NCI-H526 (cell line): ENCODE results near the gene N4BP2.
A peak's percentile ranks its signal among the peaks of the same experiment; 100 is the strongest.
"Not testable (repeated sequence)": the region's sequence is repeated elsewhere in the genome, so short reads cannot be mapped to it uniquely, and the experiment has no call there.

Source experiments
- DNase-seq, 2 experiments: peaks; one replicate each; lab custom pipeline; 2025; lab: John Stamatoyannopoulos, UW

The N4BP2 gene

DNA sequence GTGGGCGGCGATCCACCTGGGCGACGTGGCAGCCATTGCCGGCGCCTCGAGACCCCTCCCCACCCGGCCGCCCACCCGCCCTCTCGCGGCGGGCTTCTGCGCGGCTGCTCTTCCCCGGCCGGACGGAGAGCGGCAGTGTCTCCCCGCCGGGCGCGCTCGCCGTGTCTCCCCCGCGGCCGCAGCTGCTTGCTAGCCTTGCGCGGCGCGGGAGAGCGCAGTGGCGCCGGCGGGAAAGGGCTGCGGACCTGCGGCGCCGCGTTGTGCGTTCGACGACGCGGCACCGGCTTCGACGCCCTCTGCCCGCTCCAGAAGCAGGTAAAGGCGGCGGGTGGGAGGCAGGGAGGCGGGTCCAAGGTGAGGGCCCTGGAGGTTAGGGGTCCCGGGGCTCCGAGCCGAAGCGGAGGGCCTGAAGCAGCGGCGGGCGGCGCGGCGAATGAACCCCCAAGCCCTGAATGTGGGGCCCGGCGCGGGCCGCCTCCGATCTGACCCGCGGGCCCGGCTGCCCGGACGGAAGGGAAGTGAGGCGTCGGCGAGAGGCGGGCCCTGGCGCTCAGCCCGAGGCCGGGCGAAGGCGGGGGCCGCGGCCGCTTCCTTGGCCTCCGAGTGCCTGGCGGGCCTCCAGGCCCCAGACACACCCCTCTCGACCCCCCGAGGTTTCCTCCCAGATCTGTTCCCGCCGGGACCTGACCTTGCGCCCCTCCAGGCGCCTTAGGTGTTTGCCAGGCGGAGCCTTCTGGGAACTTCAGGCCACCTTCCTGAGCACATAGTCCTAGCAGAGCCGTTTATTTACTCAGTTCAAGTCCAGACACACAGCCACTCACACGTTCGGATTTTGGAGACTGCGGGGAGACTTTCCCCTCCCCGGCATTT lies at the start of gene N4BP2:
Gene N4BP2, plus strand, starts transcription at position 135 of the 870 bp plus-strand sequence. CDS start 40,491 bp downstream, outside the sequence.
- peak; percentile 22 to 92 for DNase-seq

DNA sequence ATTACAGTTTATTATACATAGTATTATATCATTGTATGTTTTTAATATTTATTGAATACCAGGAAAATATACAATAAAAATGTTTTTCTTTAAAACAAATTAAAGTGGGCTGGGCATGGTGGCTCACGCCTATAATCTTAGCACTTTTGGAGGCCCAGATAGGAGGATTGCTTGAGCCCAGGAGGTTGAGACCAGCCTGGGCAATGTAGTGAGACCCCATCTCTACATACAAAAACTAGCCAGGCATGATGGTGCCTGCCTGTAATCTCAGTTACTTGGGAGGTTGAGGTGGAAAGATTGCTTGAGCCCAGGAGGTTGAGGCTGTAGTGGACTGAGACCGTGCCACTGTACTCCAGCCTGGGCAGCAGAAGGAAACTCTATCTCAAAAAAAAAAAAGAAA lies 40.6 kb upstream of the N4BP2 start:
- DNase-seq = no peak

DNA sequence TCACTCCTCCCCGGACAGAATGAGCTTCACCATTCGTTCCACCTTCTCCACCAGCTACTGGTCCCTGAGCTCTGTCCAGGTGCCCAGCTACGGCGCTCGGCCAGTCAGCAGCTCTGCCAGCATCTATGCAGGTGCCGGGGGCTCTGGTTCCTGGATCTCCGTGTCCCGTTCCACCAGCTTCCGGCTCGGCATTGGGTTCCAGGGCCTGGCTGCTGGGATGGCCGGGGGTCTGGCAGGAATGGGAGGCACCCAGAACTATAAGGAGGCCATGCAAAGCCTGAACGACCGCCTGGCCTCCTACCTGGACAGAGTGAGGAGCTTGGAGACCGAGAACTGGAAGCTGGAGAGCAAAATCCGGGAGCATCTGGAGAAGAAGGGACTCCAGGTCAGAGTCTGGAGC lies 36.4 kb upstream of the N4BP2 start:
- DNase-seq = no peak

DNA sequence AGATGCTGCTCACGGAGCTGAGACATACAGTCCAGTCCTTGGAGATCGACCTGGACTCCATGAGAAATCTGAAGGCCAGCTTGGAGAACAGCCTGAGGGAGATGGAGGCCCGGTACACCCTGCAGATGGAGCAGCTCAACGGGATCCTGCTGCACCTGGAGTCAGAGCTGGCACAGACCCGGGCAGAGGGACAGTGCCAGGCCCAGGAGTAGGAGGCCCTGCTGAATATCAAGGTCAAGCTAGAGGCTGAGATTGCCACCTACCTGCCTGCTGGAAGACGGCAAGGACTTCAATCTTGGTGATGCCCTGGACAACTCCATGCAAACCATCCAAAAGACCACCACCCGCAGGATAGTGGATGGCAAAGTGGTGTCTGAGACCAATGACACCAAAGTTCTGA lies 35.5 kb upstream of the N4BP2 start:
- not testable (repeated sequence) for DNase-seq

DNA sequence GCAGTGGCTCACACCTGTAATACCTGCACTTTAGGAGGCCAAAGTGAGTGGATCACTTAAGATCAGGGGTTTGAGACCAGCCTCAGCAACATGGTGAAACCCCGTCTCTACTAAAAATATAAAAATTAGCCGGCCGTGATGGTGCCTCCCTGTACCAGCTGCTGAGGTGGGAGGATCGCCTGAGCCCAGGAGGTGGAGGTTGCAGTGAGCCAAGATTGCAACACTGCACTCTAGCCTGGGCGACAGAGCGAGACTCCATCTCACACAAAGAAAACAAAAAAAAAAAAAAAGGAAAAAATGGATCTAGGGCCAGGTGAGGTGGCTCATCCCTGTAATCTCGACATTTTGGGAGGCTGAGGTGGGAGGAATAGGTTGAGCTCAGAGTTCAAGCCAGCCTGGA lies 32.6 kb upstream of the N4BP2 start:
- not testable (repeated sequence) for DNase-seq

DNA sequence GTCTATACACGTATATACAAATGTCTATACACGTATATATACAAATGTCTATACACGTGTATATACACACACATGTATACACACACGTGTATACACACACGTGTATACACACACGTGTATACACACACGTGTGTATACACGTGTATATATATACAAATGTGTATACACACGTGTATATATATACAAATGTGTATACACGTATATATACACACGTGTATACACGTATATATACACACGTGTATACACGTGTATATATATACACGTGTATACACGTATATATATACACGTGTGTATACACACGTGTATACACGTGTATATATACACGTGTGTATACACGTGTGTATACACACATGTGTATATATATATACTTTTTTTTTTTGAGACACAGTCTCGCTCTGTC lies 23.9 kb upstream of the N4BP2 start:
- DNase-seq = no peak

DNA sequence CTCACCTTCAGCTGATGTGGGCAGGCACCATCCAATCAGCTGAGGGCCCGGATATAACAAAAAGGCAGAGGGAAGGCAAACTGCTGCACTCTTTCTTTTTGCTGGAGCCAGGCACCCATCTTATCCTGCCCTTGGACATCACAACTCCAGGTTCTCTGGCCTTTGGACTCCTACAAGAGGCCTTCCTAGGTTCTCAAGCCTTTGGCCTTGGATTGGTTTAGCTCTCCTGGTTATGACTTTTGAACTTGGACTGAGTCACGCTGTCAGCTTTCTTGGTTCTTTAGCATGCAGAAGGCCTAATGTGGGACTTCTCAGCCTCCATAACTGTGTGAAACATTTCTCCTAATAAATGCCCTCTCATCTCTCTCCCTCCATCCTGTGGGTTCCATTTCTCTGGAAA lies 23.0 kb upstream of the N4BP2 start:
- DNase-seq = no peak

DNA sequence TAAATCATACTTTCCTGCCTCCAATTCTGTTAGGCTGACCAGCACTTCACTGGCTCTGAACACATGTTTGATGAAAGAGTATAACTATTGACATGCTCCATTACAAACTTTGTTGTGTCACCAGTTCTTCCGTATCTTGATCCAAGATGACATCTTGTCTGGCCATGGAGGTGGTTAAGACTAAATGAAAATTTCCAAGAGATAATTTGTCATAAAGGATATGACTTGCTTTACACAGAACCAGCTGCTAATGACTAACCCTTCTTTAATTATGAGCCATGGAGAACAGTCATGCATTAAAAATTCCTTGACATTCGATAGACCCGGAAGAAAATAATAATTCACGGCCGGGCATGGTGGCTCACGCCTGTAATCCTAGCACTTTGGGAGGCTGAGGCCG lies 17.7 kb upstream of the N4BP2 start:
- no peak for DNase-seq

DNA sequence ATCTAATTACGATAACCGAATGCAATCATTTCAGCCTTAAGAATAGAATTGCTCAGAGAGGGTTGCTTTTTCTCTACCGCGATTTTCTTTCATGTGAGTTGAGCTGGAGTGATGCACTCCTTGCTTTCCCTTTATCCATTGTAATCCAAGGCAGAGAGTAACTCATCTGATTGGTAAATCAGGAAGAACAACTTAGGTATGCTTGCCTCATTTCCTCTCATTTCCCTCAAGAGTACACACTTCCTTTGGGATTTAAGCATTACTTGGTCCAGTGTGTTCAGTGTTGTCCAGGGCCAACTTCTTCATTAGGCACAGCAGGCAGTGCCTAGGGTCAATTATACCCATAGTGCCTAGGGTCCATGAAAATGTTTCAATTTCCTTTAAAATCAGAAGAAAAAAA lies 15.7 kb upstream of the N4BP2 start:
- no peak for DNase-seq

DNA sequence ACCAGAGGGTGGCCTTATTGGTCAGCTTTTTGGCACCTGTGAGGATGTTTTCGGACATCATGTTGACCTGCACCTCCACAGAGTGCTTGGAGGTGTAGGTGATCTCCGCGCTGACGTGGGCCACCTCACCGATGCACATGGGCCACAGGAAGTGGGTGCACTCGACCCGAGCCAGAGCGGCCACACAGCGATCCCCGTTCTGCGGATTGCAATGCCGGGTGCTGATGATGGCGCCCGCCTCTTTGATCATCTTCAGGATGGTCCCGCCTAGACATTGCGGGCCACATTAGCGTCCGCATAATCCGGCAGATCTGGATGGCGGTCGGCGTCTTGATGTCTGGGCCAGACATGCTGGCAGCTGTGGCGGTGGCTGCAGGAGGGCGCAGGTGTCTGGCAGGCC lies 12.9 kb upstream of the N4BP2 start:
- no peak for DNase-seq

DNA sequence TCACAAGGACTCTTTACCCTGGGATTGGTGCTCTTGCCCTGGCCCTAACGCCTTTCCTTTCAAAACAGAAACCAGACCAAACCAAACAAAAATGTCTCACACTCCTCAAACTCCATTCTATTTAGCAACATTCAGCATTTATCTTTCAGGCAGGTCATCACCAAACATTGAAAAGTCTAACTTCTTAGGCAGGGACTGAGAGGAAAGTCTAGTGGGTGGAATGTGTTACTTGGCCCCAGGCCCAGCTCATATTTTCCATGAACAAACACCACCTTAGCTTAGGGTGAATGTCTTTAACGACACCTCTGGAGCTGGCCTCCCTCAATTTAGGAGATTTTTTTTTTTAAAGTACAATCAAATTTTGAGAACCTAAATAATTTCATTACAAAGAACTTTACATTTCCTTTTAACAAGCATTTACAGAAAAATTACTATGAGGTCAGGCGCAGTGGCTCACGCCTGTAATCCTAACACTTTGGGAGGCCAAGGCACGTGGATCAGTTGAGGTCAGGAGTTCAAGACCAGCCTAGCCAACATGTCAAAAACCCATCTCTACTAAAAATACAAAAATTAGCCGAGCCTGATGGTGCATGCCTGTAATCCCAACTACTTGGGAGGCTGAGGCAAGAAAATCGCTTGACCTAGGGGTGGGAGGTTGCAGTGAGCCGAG lies 10.2 kb upstream of the N4BP2 start:
- DNase-seq = no peak

DNA sequence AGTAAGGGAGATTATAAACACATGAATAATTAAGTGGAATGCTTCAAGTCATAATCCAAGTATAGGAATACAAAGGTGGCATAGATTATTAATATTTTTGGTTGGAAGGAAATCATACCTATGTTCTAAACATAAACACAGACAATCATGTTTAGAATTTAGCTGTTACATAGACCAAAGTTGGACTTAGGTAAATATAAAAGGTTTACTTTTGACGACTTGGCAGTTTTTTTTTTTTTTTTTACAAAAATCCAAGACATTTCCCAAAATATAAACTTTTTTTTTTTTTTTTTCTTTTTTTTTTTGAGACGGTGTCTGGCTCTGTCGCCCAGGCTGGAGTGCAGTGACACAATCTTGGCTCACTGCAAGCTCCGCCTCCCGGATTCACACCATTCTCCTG lies 3.5 kb upstream of the N4BP2 start:
- DNase-seq = no peak

DNA sequence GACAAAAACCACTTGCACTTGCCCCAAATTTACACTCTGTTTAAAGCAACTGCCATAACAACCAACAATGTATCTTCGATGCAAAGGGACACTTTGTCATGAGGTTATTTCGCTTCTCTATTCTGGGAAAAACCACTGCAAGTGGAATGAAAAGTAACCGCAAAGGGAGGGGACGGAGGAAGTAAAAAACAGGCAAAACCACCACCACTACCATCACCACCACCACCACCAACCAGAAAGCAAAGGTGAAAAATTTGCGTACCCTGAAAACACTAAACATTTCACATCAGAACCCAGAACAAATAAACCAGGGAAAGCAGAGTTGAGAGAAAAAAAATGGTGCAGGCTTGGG lies 1.2 kb upstream of the N4BP2 start:
- DNase-seq = no peak

DNA sequence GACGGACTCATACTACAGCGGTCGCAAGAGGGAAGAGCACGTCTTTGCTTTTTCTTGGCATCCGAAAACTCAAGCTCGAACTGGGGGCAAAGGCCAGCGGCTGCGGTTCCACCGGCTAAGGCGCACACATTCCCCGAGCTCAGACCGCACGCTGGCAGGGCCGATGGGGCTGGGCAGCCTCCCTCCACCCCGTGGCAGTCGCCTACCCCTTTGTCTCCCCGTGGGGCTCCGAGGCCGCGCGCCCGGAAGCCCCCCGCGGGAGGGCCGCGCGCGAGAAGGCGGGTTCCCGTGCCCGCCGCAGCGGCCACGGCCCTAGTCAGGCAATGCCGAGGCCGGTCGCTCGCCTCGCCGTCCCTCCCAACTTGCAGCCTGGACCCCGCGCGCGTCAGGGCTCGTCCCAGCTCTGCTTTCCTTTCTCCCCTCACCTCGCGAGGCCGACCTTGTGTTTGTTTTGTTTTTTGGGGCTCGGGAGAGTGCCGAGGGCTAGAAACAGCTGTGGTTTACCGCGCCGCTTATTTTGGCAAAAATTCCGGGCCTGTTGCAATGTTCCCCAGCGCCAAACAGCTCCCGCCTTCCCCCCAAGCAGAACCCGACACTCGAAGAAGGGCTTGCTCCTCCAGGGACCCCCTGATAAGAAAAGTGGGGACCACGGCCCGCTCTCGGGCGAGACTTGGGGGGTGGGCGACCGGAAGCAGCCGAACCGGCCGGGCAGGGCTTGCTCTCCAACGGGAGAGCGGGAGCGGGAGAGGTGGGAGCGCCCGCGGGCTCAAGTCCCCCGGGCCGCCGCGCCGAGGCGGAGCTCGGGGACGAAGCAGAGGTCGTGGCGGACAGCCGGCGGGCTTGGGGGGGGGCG lies 561 bp upstream of the N4BP2 start:
- DNase-seq = peak; percentile 40 to 71

DNA sequence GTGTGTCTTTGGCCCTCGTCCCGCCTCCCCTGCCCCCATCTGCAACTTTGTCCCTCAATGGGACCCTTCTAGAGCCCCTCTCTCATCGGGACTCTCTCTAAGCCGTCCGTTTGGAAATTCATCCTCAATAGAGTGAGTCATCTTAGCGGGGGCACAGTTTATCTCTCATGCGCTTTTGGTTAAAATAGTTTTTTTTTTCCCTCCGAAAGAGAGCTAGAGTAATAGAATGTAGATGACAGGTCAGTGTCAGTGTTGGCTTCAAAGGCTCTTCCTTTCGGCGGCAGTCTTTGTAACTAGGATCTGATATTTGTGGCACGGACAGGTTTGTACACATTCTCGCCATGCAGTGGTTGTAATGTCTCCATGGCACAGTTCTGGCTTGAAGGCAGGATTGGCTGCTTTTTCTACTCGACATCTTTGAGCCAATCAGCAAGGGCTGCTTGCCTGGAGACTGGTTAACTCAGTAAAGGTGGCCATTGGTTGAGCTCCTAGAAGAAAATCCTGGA lies 989 bp downstream of the N4BP2 start:
- peak; percentile 70 to 82 for DNase-seq

DNA sequence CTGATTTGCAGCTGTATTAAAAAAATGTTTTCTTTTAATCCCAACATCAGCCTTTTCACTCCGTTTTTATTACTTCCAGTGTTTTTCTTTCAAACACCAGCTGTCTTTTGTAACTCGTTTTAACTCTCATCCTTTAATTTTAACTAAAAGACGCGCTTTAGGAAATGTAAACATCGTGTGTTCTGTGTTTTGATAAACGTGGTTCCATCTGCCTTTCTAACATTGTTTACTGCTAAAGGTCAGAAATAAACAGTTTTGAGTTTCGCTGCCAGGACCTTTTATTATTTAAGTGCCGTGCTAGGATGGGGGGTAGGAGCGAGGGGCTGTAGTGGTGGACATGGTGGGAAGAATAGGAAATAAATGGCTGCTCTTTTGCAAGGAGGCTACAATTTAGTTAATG lies 1.5 kb downstream of the N4BP2 start:
- DNase-seq = no peak

DNA sequence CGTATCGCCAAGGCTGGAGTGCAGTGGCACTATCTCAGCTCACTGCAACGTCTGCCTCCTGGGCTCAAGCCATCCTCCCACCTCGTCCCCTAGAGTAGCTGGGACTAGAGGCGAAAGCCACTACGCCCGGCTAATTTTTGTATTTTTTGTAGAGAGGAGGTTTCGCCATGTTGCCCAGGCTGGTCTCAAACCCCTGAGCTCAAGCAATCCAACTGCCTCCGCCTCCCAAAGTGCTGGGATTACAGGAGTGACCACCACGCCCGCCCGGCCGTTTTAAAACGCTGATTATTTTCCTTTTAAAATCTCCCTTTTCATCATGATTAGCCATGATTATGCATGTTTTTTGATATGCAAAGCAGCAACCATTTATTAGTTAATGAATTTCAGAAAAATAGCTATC lies 2.2 kb downstream of the N4BP2 start:
- no peak for DNase-seq

DNA sequence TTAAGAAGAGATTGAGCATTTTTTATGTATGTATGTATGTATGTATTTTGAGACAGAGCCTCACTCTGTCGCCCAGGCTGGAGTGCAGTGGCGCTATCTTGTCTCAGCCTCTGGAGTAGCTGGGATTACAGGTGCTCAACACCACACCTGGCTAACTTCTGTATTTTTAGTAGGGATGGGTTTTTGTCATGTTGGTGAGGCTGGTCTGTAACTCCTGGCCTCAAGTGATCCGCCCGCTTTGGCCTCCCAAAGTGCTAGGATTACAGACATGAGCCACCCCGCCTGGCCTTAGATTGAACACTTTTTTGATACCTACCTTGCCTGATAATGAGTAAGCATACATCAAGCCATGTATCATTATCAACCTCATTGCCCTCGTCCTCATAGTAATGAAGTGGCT lies 2.7 kb downstream of the N4BP2 start:
- peak in 1 of 2 experiments; percentile 32 for DNase-seq

DNA sequence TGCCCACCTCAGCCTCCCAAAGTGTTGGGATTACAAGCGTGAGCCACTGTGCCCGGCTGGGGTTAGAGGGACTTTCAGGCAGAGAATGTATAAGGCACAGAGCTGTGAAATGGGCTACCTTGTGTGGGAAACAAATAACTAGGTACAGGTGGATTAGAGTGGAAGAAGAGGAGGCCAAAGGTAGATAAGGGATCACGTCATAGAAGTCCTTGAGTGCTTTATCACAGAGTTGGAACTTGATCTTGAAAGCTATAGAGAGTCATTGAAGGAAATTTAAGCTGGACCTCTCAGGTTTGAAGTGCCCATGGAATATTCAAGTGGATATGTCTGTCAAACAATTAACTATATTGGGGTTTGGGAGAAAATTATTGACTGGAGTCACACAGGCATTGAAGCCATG lies 8.4 kb downstream of the N4BP2 start:
- DNase-seq = no peak

DNA sequence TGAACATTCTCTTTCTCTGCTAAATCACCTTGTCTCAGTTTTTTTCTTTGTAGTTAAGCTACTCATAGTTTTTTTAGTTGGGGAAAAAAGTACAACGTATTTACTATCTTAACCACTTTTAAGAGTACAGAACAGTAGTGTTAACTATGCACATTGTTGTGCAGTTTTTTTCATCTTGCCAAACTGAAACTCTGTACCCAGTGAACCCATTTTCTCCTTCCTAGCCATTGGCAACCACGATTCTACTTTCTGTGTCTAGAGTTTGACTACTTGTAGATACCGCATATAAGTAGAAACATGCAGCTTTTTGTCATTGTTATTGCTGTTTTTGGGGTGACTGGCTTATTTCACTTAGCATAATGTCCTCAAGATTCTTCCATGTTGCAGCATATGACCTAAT lies 10.0 kb downstream of the N4BP2 start:
- DNase-seq = no peak

DNA sequence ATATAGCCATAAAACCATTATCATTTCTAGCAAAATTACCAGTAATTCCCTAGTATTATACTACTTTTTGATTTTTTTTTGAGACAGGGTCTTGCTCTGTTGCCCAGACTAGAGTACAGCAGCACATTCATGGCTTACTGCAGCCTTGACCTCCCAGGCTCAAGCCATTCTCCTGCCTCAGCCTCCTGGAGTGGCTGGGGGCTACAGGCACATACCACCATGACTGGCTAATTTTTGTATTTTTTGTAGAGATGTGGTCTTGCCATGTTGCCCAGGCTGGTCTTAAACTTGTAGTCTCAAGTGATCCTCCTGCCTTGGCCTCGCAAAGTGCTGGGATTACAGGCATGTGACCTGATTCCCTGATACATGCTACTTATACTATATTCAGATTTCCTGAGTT lies 13.7 kb downstream of the N4BP2 start:
- DNase-seq = no peak

DNA sequence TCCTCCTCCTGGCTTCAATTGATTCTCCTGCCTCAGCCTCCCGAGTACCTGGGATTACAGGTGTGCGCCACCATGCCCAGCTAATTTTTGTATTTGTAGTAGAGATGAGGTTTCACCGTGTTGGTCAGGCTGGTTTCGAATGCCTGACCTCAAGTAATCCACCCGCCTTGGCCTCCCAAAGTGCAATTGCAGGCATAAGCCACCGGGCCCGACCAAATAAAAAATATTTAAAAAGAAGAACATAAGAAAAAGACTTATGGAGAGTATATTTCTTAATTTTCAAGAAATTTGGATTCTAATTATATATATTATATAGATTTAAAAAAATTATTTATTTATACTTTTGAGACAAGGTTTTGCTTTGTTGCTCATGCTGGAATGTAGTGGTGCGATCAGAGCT lies 29.8 kb downstream of the N4BP2 start:
- no peak for DNase-seq
